Retinal pigment epithelial cell (primary cell): ENCODE results near the gene MTFMT.

Experiments
- DNase-seq: peaks from one replicate; pipeline ENCODE4 v3.0.0-alpha.2; 2010; ENCODE audit warnings: low read depth
- H3K4me3 ChIP-seq: 2 replicates; pipeline ENCODE4 v1.5.1; 2011; ENCODE audit warnings: mild to moderate bottlenecking, low read length, control low read depth, moderate library complexity
- CTCF ChIP-seq: conservative IDR thresholded peaks from 2 replicates; pipeline ENCODE4 v1.5.1; 2011; ENCODE audit warnings: low read depth, low read length, control low read depth, inconsistent platforms

The MTFMT gene

GRCh38 chr15:65038428-65038827 lies 9.0 kb upstream of the MTFMT start:
- TF ChIP-seq CTCF, result no peak
- DNase-seq, result no peak
- H3K4me3 ChIP-seq, result no peak overlapping the region

- no peak overlapping the region for H3K4me3 ChIP-seq
- TF ChIP-seq CTCF, result no peak
- DNase-seq, result no peak
Measured at GRCh38 chr15:65037309-65037708, 7.9 kb upstream of the MTFMT start.

- no peak for DNase-seq
- no peak for TF ChIP-seq CTCF
- H3K4me3 ChIP-seq, result no peak overlapping the region
Measured at GRCh38 chr15:65034719-65035118, 5.3 kb upstream of the MTFMT start.

GRCh38 chr15:65033659-65034269 lies 4.3 kb upstream of the MTFMT start:
- TF ChIP-seq CTCF, result peak; percentile 67
- no peak for DNase-seq
- H3K4me3 ChIP-seq, result no peak overlapping the region

GRCh38 chr15:65032801-65033537 lies 3.5 kb upstream of the MTFMT start:
- no peak overlapping the region for H3K4me3 ChIP-seq
- no peak for DNase-seq
- TF ChIP-seq CTCF, result peak; percentile 90

- TF ChIP-seq CTCF, result no peak
- no peak for DNase-seq
- H3K4me3 ChIP-seq, result no peak overlapping the region
Measured at GRCh38 chr15:65029736-65030208, 333 bp upstream of the MTFMT start.

GRCh38 chr15:65028338-65028737 lies 1.1 kb downstream of the MTFMT start:
- DNase-seq, result no peak
- H3K4me3 ChIP-seq, result peak overlapping the region; percentile 83
- TF ChIP-seq CTCF, result no peak
